Activated B cell treated with CpG ODN at 0.5 μM for 24 hours (primary cell): ENCODE measurements around the gene KIAA1217. TPM values are rescaled to one million over a fixed set of nuclear protein-coding genes. Genes with fewer than 3 reads are reported as not detected.

Source experiments
- ATAC-seq: fragments of 200-7000 bp; cut with Tn5 transposase; one replicate; pipeline ENCODE4 v1.10.0; 2021; ENCODE audit warnings: low read depth, mild to moderate bottlenecking, moderate library complexity
- CTCF ChIA-PET: fragments of 350-600 bp; sonication (Branson Sonifier 250); formaldehyde crosslinking; loops from one replicate; lab custom pipeline; 2021; ENCODE audit warnings: antibody characterized with exemption; lab: Charles Lee
- POLR2A ChIA-PET: fragments of 350-600 bp; sonication (Branson Sonifier 250); formaldehyde crosslinking; loops from one replicate; lab custom pipeline; 2021; ENCODE audit warnings: antibody characterized with exemption; lab: Charles Lee
- DNase-seq: peaks from one replicate; pipeline ENCODE4 v3.0.0; 2022
- H3K27ac Mint-ChIP-seq: one replicate; pipeline ENCODE4 v1.8.0; 2020; ENCODE audit warnings: mixed read lengths
- H3K27me3 Mint-ChIP-seq: one replicate; pipeline ENCODE4 v1.8.0; 2021; ENCODE audit warnings: mixed read lengths
- H3K36me3 Mint-ChIP-seq: one replicate; pipeline ENCODE4 v1.8.0; 2021; ENCODE audit warnings: low read depth, mixed read lengths
- H3K4me1 Mint-ChIP-seq: one replicate; pipeline ENCODE4 v1.8.0; 2021; ENCODE audit warnings: mixed read lengths
- H3K4me3 Mint-ChIP-seq: one replicate; pipeline ENCODE4 v1.8.0; 2020; ENCODE audit warnings: mild to moderate bottlenecking, mixed read lengths
- H3K9me3 Mint-ChIP-seq: one replicate; pipeline ENCODE4 v1.8.0; 2020; ENCODE audit warnings: mixed read lengths
- intact Hi-C: fragments of 100-400 bp; cut with micrococcal nuclease; formaldehyde crosslinking; loops from one replicate; pipeline ENCODE4 v1.15.1; 2024
- total RNA-seq: library from RNA; stranded (reverse); gene quantifications from 2 replicates; pipeline ENCODE4 v1.2.3, GENCODE V29; 2022
- TF ChIP-seq, protein P1 (sequence below): fragments of 200-600 bp; IDR thresholded peaks from one replicate; pipeline ENCODE4 v1.8.0; 2022; ENCODE audit warnings: antibody characterized with exemption, mild to moderate bottlenecking

Gene KIAA1217
- total RNA-seq, 1 donor from 2014 or later = 0.71 TPM

DNA sequence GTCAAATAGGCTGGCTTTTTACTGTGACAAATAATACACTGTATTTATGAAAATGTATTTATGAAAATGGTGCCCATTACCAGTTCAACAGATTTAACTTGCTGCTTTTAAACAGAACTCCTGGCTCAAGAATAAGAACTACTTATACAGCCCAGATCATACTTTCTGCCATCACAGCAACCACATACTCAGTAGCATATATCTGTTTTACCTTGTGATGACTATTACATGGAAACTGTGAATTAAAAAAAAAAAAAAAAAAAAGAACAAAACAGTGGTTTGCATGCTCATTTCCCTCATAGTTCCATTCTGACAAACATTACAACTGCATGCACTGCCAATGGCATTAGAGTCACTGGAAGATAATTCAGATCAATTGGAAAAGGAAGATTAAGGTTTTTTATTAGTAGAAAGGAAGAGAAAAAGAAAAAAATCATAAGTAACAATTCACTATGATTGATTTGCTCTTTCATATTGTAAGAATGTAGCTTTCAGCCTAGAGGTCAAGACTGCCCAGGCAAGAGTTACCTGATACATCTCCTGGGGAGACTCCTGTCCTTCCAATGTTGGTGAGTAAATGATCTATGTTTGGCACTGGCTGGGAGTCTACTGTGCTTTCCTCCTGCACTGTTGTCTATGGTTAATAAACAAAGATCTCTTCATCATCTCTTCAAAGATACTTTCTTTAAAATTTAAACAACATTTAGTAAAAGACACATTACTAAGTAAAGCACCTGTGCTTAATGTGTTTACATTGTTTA lies 381.9 kb downstream of the KIAA1217 start:
- no peaks in the 10 kb centered on the region for H3K4me1 Mint-ChIP-seq
- no peak overlapping the region for H3K27ac Mint-ChIP-seq
- TF ChIP-seq, protein P1, sequence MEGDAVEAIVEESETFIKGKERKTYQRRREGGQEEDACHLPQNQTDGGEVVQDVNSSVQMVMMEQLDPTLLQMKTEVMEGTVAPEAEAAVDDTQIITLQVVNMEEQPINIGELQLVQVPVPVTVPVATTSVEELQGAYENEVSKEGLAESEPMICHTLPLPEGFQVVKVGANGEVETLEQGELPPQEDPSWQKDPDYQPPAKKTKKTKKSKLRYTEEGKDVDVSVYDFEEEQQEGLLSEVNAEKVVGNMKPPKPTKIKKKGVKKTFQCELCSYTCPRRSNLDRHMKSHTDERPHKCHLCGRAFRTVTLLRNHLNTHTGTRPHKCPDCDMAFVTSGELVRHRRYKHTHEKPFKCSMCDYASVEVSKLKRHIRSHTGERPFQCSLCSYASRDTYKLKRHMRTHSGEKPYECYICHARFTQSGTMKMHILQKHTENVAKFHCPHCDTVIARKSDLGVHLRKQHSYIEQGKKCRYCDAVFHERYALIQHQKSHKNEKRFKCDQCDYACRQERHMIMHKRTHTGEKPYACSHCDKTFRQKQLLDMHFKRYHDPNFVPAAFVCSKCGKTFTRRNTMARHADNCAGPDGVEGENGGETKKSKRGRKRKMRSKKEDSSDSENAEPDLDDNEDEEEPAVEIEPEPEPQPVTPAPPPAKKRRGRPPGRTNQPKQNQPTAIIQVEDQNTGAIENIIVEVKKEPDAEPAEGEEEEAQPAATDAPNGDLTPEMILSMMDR = no peak
- no peak for DNase-seq
- CTCF ChIA-PET = no interaction called here
- POLR2A ChIA-PET = no interaction called here
- H3K9me3 Mint-ChIP-seq = no peaks in the 10 kb centered on the region
- ATAC-seq = no peak
- intact Hi-C loops = no loop called here
- H3K27me3 Mint-ChIP-seq = no peaks in the 10 kb centered on the region
- H3K36me3 Mint-ChIP-seq = peaks cover 40% of the 10 kb centered on the region
- H3K4me3 Mint-ChIP-seq = no peak overlapping the region

DNA sequence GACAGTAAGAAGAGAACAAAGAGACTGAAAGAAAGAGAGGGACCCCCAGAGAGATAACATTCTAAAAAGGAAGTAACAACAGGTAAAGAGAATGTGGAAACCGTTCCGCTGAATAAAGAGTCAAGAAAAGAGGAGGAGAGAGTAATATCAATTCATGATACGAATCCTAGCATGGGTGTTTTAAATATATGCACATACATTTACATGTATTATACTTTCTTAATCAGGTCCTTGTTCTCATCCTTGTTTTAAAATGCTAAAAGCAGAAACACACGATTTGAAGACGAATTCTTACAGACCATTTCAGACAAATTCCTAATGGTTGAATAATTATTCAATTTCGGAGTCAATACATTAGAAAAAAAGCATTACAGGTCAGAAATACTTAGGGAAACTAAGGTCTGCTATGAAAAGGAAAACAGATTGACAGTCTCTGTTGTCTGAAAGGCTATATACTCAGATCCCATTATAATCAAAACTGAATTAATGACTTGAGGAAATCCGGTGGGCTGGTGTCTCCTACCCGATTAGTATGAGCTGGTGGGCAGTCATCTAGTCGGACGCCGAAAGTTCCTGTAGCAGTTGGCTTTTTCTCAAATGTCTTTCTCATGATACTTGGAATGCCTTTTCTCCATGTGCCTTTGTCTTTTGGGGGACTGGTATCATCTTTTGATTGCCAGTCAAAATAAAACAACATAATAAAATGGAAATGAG lies 387.4 kb downstream of the KIAA1217 start:
- no peak for DNase-seq
- Mint-ChIP-seq H3K36me3 (peaks cover 50% of the 10 kb centered on the region), H3K27me3 (no peaks in the 10 kb centered on the region), H3K4me1 (no peaks in the 10 kb centered on the region), H3K4me3 (no peak overlapping the region), H3K9me3 (no peaks in the 10 kb centered on the region), H3K27ac (no peak overlapping the region)
- intact Hi-C loops = no loop called here
- CTCF ChIA-PET = no interaction called here
- TF ChIP-seq, protein P1 = no peak
- POLR2A ChIA-PET = no interaction called here
- ATAC-seq = no peak

DNA sequence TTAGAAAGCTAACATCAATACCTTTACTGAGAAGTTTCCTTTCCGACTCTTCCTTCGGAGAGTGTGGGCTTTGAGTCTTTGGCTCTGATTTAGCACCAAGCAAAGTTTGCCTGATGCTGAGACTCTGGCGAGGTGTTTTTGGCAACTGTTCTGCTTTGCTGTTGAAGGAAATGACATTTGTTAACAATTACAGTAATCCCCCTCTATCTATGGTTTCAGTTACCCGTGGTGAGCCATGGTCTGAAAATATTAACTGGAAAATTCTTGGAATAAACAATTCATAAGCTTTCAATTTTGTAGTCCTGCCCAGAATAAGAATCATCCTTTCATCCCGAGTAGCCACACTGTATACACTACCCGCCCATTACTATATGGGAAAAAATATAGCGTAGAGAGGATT lies 388.5 kb downstream of the KIAA1217 start:
- Mint-ChIP-seq H3K4me1 (no peaks in the 10 kb centered on the region), H3K9me3 (no peaks in the 10 kb centered on the region), H3K27ac (no peak overlapping the region), H3K4me3 (no peak overlapping the region), H3K27me3 (no peaks in the 10 kb centered on the region), H3K36me3 (peaks cover 45% of the 10 kb centered on the region)
- TF ChIP-seq, protein P1 = no peak
- DNase-seq (no peak), ATAC-seq (no peak)
- CTCF ChIA-PET = no interaction called here
- POLR2A ChIA-PET = no interaction called here
- intact Hi-C loops = no loop called here
